Measurements from ENCODE around the gene CDH4. TPM values are rescaled to one million over a fixed set of nuclear protein-coding genes. Genes with fewer than 3 reads are reported as not detected.

CDH4 gene
- total RNA-seq, 1 experiment from 2014 or later: 5.3 TPM

DNA sequence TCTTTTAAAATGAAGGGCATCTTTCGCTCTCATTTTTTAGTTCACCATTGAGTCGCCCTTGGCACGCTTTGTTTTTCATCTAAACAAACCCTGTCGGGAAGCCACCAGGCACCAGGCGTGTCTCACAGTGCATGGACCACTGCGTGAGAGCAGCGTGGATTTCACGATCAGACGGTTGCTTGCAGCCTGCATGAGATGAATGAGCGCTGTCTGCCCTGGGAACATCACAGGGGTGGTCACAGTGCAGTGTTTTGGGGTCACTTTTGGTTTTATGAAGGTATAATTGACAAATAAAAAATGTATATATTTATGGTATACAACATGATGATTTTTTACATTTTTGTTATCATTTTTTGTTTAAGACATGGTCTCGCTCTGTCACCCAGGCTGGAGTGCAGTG is 61.3 kb downstream of the CDH4 start (continued):
- TF ChIP-seq PRDM15 (CRISPR knock-in tag; IDR thresholded peaks at IDR 0.05): no peak
- TF ChIP-seq, protein P1, sequence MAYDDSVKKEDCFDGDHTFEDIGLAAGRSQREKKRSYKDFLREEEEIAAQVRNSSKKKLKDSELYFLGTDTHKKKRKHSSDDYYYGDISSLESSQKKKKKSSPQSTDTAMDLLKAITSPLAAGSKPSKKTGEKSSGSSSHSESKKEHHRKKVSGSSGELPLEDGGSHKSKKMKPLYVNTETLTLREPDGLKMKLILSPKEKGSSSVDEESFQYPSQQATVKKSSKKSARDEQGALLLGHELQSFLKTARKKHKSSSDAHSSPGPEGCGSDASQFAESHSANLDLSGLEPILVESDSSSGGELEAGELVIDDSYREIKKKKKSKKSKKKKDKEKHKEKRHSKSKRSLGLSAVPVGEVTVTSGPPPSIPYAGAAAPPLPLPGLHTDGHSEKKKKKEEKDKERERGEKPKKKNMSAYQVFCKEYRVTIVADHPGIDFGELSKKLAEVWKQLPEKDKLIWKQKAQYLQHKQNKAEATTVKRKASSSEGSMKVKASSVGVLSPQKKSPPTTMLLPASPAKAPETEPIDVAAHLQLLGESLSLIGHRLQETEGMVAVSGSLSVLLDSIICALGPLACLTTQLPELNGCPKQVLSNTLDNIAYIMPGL (CRISPR knock-in tag; IDR thresholded peaks at IDR 0.05): no peak

DNA sequence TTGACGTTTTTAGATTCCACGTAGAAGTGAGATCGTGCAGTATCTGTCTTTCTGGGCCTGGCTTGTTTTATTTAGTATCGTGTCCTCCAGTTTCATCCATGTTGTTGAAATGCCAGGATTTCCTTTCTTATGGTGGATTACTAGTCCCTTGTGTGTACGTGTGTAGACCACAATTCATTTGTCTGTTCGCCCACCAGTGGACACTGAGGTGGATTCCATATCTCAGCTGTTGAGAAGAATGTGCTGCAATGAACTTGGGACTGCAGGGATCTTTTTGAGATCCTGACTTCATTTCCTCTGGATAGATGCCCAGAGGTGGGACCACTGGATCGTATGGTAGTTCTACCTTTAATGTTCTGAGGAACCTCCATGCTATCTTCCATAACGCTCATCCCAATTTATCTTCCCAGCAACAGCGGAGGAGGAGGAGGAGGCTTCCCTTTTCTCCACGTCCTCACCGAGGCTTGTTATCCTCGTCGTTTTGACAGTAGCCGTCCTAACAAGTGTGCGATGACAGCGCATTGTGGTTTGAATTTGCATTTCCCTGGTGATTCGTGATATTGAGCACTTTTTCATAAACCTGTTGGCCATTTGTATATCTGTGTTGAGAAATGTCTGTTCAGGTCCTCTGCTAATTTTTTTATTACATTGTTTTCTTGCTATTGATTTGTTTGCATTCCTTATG is 62.4 kb downstream of the CDH4 start:
- no peaks in the 10 kb centered on the region for H3K36me3 Mint-ChIP-seq
- TF ChIP-seq TEAD4 (CRISPR knock-in tag; IDR thresholded peaks at IDR 0.05) (no peak), ZNF121 (CRISPR knock-in tag; IDR thresholded peaks at IDR 0.05) (no peak), ZNF416 (CRISPR knock-in tag; IDR thresholded peaks at IDR 0.05) (no peak), SOX15 (CRISPR knock-in tag; IDR thresholded peaks at IDR 0.05) (no peak), ZNF423 (CRISPR knock-in tag; IDR thresholded peaks at IDR 0.05) (no peak), ZNF396 (CRISPR knock-in tag; IDR thresholded peaks at IDR 0.05; ENCODE audit: borderline replicate concordance) (no peak), ZNF263 (CRISPR knock-in tag; IDR thresholded peaks at IDR 0.05; ENCODE audit: low read depth) (no peak), FOXP4 (CRISPR knock-in tag; IDR thresholded peaks at IDR 0.05) (no peak), JAZF1 (CRISPR knock-in tag; IDR thresholded peaks at IDR 0.05) (no peak), CREB1 (CRISPR knock-in tag; IDR thresholded peaks at IDR 0.05) (no peak), FOXK1 (CRISPR knock-in tag; IDR thresholded peaks at IDR 0.05) (no peak), STAT6 (CRISPR knock-in tag; conservative IDR thresholded peaks at IDR 0.05; ENCODE audit: low read depth) (no peak), AFF4 (CRISPR knock-in tag; IDR thresholded peaks at IDR 0.05; ENCODE audit: borderline replicate concordance) (no peak), RORB (CRISPR knock-in tag; IDR thresholded peaks at IDR 0.05) (no peak), ATF1 (CRISPR knock-in tag; IDR thresholded peaks at IDR 0.05) (no peak)
- TF ChIP-seq, protein P2, sequence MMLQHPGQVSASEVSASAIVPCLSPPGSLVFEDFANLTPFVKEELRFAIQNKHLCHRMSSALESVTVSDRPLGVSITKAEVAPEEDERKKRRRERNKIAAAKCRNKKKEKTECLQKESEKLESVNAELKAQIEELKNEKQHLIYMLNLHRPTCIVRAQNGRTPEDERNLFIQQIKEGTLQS (CRISPR knock-in tag; conservative IDR thresholded peaks at IDR 0.05): no peak
- TF ChIP-seq, protein P3, sequence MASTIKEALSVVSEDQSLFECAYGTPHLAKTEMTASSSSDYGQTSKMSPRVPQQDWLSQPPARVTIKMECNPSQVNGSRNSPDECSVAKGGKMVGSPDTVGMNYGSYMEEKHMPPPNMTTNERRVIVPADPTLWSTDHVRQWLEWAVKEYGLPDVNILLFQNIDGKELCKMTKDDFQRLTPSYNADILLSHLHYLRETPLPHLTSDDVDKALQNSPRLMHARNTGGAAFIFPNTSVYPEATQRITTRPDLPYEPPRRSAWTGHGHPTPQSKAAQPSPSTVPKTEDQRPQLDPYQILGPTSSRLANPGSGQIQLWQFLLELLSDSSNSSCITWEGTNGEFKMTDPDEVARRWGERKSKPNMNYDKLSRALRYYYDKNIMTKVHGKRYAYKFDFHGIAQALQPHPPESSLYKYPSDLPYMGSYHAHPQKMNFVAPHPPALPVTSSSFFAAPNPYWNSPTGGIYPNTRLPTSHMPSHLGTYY (CRISPR knock-in tag; IDR thresholded peaks at IDR 0.05): no peak

More for the DNA sequence above, 62.4 kb downstream of the CDH4 start:
- Mint-ChIP-seq H3K27me3 (ENCODE audit: low read depth) (peaks cover 25% of the 10 kb centered on the region), H3K4me1 (peaks cover 3% of the 10 kb centered on the region; the same call in 1 of the 2 replicates), H3K27ac (no peak overlapping the region), H3K4me3 (no peak overlapping the region), H3K9me3 (no peaks in the 10 kb centered on the region; the same call in 1 of the 2 replicates)
- CTCF ChIA-PET: no interaction called here
- no peak for DNase-seq (ENCODE audit: low spot score)
- ATAC-seq: no peak
- POLR2A ChIA-PET: no interaction called here
